ENCODE data around the gene ANKRD34A.

ANKRD34A gene

GRCh38 chr1:145964328-145965118, at the start of gene ANKRD34A, which contains the start of gene POLR3GL:
Gene ANKRD34A, minus strand, starts transcription at chr1:145964575. Its CDS starts 2,816 bp downstream, at chr1:145961759.
Gene POLR3GL, plus strand, starts transcription at chr1:145964690. Its CDS starts 10,176 bp downstream, at chr1:145974866.
- no peak for TF ChIP-seq CTCF (IDR thresholded peaks at IDR 0.05; ENCODE audit: low read length, missing control alignments)
- DNase-seq (ENCODE audit: low read depth): peak; percentile 90
- H3K4me3 ChIP-seq (replicated peaks; ENCODE audit: low read depth, low read length): peak within 1 kb of the TSS; percentile 65

GRCh38 chr1:146013559-146013922, 49.2 kb upstream of the ANKRD34A start:
- TF ChIP-seq CTCF (IDR thresholded peaks at IDR 0.05; ENCODE audit: low read length, missing control alignments): no peak
- no peak overlapping the region for H3K4me3 ChIP-seq (replicated peaks; ENCODE audit: low read depth, low read length)
- no peak for DNase-seq (ENCODE audit: low read depth)

- H3K4me3 ChIP-seq (replicated peaks; ENCODE audit: low read depth, low read length): no peak overlapping the region
- TF ChIP-seq CTCF (IDR thresholded peaks at IDR 0.05; ENCODE audit: low read length, missing control alignments): peak; percentile 76
- peak; percentile 88 for DNase-seq (ENCODE audit: low read depth)
Measured at GRCh38 chr1:146012703-146013558, 48.6 kb upstream of the ANKRD34A start.

- TF ChIP-seq CTCF (IDR thresholded peaks at IDR 0.05; ENCODE audit: low read length, missing control alignments): no peak
- no peak for DNase-seq (ENCODE audit: low read depth)
- no peak overlapping the region for H3K4me3 ChIP-seq (replicated peaks; ENCODE audit: low read depth, low read length)
Measured at GRCh38 chr1:146010126-146010738, 45.9 kb upstream of the ANKRD34A start.

- no peak overlapping the region for H3K4me3 ChIP-seq (replicated peaks; ENCODE audit: low read depth, low read length)
- DNase-seq (ENCODE audit: low read depth): no peak
- no peak for TF ChIP-seq CTCF (IDR thresholded peaks at IDR 0.05; ENCODE audit: low read length, missing control alignments)
Measured at GRCh38 chr1:146007489-146008133, 43.2 kb upstream of the ANKRD34A start.

- no peak for DNase-seq (ENCODE audit: low read depth)
- no peak for TF ChIP-seq CTCF (IDR thresholded peaks at IDR 0.05; ENCODE audit: low read length, missing control alignments)
- no peak overlapping the region for H3K4me3 ChIP-seq (replicated peaks; ENCODE audit: low read depth, low read length)
Measured at GRCh38 chr1:146001709-146002108, 37.3 kb upstream of the ANKRD34A start.

All from fibroblast of pulmonary artery (primary cell).